ENCODE measurements around the gene ADGRV1.

Gene ADGRV1

DNA sequence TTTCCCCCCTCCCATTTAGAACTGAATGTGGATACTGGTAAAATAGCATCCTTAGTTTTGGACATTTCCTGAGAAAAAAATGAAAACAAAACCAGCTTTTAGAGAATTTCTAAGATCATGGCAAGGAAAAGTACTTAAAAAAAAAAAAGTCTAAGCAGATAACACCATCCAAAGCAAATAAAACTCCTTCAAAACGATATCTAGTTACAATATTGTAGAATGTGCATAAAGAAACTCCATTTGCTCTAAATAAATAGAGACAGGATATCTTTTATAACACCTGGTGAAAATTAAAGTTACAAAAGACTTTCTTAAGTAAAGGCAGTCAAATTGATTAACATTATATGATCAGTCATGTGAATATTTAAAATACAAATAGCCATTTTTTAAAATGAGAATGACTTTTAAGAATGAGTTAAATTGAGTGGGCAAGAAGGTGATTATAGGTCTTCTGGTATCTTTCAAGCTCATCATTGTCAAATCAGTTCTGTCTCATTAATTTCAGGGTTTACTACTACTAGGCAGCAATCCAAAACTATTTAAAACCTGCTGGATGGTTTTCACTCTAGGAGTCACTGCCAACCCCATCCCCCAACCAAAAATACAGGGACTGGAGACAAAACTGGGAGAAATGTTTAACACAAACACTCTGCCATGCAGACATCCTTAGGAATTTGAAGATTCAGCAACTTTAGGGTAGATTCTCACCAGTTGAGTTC lies 382.6 kb downstream of the ADGRV1 start:
- H3K27me3 ChIP-seq (ENCODE audit: control insufficient read depth, insufficient read depth, low read length, poor library complexity, severe bottlenecking), result no peaks in the 10 kb centered on the region
- WGBS, 2 experiments, result no CpG with 5 or more reads among the region's 1 CpG
- H3K4me3 ChIP-seq (ENCODE audit: insufficient read depth, low read depth, low read length), result no peak overlapping the region
- peaks cover 6% of the 10 kb centered on the region for H3K4me1 ChIP-seq (ENCODE audit: control insufficient read depth, insufficient read depth, low read length)
- no peaks in the 10 kb centered on the region for H3K36me3 ChIP-seq (ENCODE audit: control insufficient read depth, insufficient read depth, low read length)
- no peak overlapping the region for H3K27ac ChIP-seq (ENCODE audit: insufficient read depth, low read depth, low read length, poor library complexity, severe bottlenecking)
- H3K9me3 ChIP-seq (ENCODE audit: control insufficient read depth, low read length), result no peaks in the 10 kb centered on the region

GRCh38 chr5:90944116-90944515 lies 385.5 kb downstream of the ADGRV1 start:
- no peaks in the 10 kb centered on the region for H3K36me3 ChIP-seq (ENCODE audit: control insufficient read depth, insufficient read depth, low read length)
- no peak overlapping the region for H3K4me3 ChIP-seq (ENCODE audit: insufficient read depth, low read depth, low read length)
- no peak overlapping the region for H3K27ac ChIP-seq (ENCODE audit: insufficient read depth, low read depth, low read length, poor library complexity, severe bottlenecking)
- no peaks in the 10 kb centered on the region for H3K9me3 ChIP-seq (ENCODE audit: control insufficient read depth, low read length)
- H3K27me3 ChIP-seq (ENCODE audit: control insufficient read depth, insufficient read depth, low read length, poor library complexity, severe bottlenecking), result no peaks in the 10 kb centered on the region
- peaks cover 6% of the 10 kb centered on the region for H3K4me1 ChIP-seq (ENCODE audit: control insufficient read depth, insufficient read depth, low read length)

DNA sequence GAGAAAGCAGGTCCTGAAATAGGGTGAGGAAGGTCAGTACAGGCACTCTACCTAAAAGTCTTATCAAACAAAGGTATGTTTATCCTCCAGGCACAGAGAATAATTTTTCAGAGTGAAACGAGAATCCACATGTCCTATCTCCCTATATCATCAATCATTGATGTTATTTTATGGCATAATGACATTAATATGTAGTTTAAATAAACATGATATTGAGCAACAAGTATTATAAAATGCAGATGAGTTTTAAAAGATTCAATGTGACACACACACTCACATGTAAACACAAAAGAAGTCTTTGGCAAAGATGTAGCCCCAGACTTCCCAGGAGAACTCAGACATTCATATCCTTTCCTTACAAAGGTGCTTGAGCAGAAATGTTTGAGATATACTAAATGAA lies 389.1 kb downstream of the ADGRV1 start:
- Histone ChIP-seq H3K4me3 (ENCODE audit: insufficient read depth, low read depth, low read length) (no peak overlapping the region), H3K27me3 (ENCODE audit: control insufficient read depth, insufficient read depth, low read length, poor library complexity, severe bottlenecking) (no peaks in the 10 kb centered on the region), H3K4me1 (ENCODE audit: control insufficient read depth, insufficient read depth, low read length) (no peaks in the 10 kb centered on the region), H3K9me3 (ENCODE audit: control insufficient read depth, low read length) (no peaks in the 10 kb centered on the region), H3K27ac (ENCODE audit: insufficient read depth, low read depth, low read length, poor library complexity, severe bottlenecking) (no peak overlapping the region), H3K36me3 (ENCODE audit: control insufficient read depth, insufficient read depth, low read length) (no peaks in the 10 kb centered on the region)
- 100% methylated on average over 1 of the region's 1 CpG; no CpG with 5 or more reads in 1 of the 2 experiments for WGBS, 2 experiments

- H3K36me3 ChIP-seq (ENCODE audit: control insufficient read depth, insufficient read depth, low read length), result no peaks in the 10 kb centered on the region
- H3K27me3 ChIP-seq (ENCODE audit: control insufficient read depth, insufficient read depth, low read length, poor library complexity, severe bottlenecking), result no peaks in the 10 kb centered on the region
- WGBS, 2 experiments, result 95% methylated on average over 2 of the region's 2 CpGs; no CpG with 5 or more reads in 1 of the 2 experiments
- H3K4me1 ChIP-seq (ENCODE audit: control insufficient read depth, insufficient read depth, low read length), result no peaks in the 10 kb centered on the region
- H3K9me3 ChIP-seq (ENCODE audit: control insufficient read depth, low read length), result no peaks in the 10 kb centered on the region
- H3K27ac ChIP-seq (ENCODE audit: insufficient read depth, low read depth, low read length, poor library complexity, severe bottlenecking), result no peak overlapping the region
- H3K4me3 ChIP-seq (ENCODE audit: insufficient read depth, low read depth, low read length), result no peak overlapping the region
Observed at GRCh38 chr5:90948969-90949368, 390.4 kb downstream of the ADGRV1 start.

DNA sequence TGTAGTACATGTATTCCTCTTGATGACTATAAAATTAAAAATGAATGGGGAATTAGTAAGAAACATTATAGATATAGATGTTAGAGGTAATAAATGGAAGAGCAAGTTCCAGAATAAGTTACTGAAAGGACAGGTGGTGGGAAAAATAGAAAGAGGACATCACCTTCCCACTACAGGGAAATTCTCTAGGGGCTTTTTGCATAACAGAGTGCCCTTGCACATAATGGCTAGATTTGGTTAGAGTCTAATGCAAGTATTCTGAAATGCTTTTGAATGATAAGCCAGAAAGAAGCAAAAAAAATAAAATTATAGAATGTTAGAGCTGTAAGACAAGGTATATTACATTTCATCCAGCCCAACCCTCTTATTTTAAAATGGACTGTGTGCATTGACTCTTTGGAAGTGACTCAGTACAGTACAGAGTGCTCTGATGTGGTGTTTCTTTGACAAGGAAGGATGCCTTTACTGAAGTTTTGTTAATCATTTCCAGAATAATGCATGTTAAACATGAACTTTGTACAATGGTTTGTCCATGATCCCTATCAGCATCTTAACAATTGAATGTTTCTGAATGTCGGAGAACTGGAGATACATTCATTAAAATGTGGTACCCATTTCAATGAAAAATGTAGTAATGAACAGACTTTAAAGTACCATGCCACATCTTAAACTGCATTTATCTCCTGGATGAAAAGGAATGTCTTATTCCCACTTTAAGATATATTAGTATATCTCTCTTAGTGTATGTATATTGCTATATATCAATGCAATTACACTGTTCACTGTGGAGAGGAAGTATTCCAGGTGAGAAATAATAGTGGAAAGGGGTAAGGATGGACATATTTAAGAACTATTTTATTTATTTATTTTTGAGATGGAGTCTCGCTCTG lies 391.1 kb downstream of the ADGRV1 start:
- Histone ChIP-seq H3K4me3 (ENCODE audit: insufficient read depth, low read depth, low read length) (no peak overlapping the region), H3K27me3 (ENCODE audit: control insufficient read depth, insufficient read depth, low read length, poor library complexity, severe bottlenecking) (no peaks in the 10 kb centered on the region), H3K27ac (ENCODE audit: insufficient read depth, low read depth, low read length, poor library complexity, severe bottlenecking) (no peak overlapping the region), H3K4me1 (ENCODE audit: control insufficient read depth, insufficient read depth, low read length) (no peaks in the 10 kb centered on the region), H3K9me3 (ENCODE audit: control insufficient read depth, low read length) (no peaks in the 10 kb centered on the region), H3K36me3 (ENCODE audit: control insufficient read depth, insufficient read depth, low read length) (no peaks in the 10 kb centered on the region)
- 98 to 100% methylated on average over 2 of the region's 2 CpGs for WGBS, 2 experiments

- no peaks in the 10 kb centered on the region for H3K9me3 ChIP-seq (ENCODE audit: control insufficient read depth, low read length)
- no peak overlapping the region for H3K4me3 ChIP-seq (ENCODE audit: insufficient read depth, low read depth, low read length)
- H3K27me3 ChIP-seq (ENCODE audit: control insufficient read depth, insufficient read depth, low read length, poor library complexity, severe bottlenecking), result no peaks in the 10 kb centered on the region
- no peaks in the 10 kb centered on the region for H3K4me1 ChIP-seq (ENCODE audit: control insufficient read depth, insufficient read depth, low read length)
- 91 to 95% methylated on average over 6 of the region's 6 CpGs for WGBS, 2 experiments
- H3K36me3 ChIP-seq (ENCODE audit: control insufficient read depth, insufficient read depth, low read length), result no peaks in the 10 kb centered on the region
- no peak overlapping the region for H3K27ac ChIP-seq (ENCODE audit: insufficient read depth, low read depth, low read length, poor library complexity, severe bottlenecking)
Observed at GRCh38 chr5:90955001-90955635, 396.5 kb downstream of the ADGRV1 start.

DNA sequence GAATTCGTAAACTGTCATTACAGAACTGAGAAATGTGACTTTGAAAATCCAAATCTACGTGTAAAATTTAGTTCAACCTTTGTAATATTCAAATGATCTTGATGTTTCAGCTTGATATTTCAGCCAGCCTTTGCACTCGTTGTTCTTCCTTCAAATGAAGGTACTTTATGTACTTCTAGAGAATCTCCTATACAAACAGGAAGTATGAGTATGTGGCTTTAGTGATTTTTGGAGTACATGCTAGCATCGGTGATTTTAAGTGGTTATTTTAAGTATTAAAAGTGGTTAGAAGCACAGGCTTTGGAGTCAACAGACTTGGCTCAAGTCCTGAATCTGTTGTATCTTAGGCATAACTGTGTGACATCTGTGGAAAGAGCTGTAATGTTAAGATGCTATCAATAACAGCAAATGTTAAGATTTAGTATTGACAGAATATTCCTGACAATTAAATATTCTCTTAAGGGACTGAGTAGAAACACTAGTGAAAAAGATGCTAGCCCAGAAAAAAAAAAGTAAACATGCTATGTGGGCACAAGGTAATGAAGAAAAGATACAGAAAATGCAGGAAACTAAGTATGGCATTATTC lies 398.0 kb downstream of the ADGRV1 start:
- WGBS, 2 experiments, result 93 to 94% methylated on average over 4 of the region's 4 CpGs
- Histone ChIP-seq H3K36me3 (ENCODE audit: control insufficient read depth, insufficient read depth, low read length) (no peaks in the 10 kb centered on the region), H3K27me3 (ENCODE audit: control insufficient read depth, insufficient read depth, low read length, poor library complexity, severe bottlenecking) (no peaks in the 10 kb centered on the region), H3K4me3 (ENCODE audit: insufficient read depth, low read depth, low read length) (no peak overlapping the region), H3K4me1 (ENCODE audit: control insufficient read depth, insufficient read depth, low read length) (no peaks in the 10 kb centered on the region), H3K9me3 (ENCODE audit: control insufficient read depth, low read length) (no peaks in the 10 kb centered on the region), H3K27ac (ENCODE audit: insufficient read depth, low read depth, low read length, poor library complexity, severe bottlenecking) (no peak overlapping the region)

DNA sequence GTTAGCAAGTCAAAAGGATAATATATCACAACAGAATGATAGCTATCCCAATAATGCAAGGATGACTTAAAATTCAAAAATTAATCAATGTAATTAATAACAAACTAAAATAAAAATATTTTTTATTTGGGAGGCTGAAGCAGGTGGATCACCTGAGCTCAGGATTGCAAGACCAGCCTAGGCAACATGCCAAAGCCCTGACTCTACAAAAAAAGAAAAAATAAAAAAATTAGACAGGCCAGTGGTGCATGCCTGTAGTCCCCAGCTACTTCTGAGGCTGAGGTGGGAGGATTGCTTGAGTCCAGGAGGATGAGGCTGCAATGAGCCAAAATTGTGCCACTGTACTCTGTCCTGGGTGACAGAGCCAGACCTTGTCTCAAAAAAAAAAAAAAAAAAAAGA lies 399.3 kb downstream of the ADGRV1 start:
- Histone ChIP-seq H3K4me3 (ENCODE audit: insufficient read depth, low read depth, low read length) (no peak overlapping the region), H3K9me3 (ENCODE audit: control insufficient read depth, low read length) (no peaks in the 10 kb centered on the region), H3K27me3 (ENCODE audit: control insufficient read depth, insufficient read depth, low read length, poor library complexity, severe bottlenecking) (no peaks in the 10 kb centered on the region), H3K36me3 (ENCODE audit: control insufficient read depth, insufficient read depth, low read length) (no peaks in the 10 kb centered on the region), H3K27ac (ENCODE audit: insufficient read depth, low read depth, low read length, poor library complexity, severe bottlenecking) (no peak overlapping the region), H3K4me1 (ENCODE audit: control insufficient read depth, insufficient read depth, low read length) (no peaks in the 10 kb centered on the region)

GRCh38 chr5:90959262-90959661 lies 400.7 kb downstream of the ADGRV1 start:
- H3K36me3 ChIP-seq (ENCODE audit: control insufficient read depth, insufficient read depth, low read length), result no peaks in the 10 kb centered on the region
- no peak overlapping the region for H3K27ac ChIP-seq (ENCODE audit: insufficient read depth, low read depth, low read length, poor library complexity, severe bottlenecking)
- no peak overlapping the region for H3K4me3 ChIP-seq (ENCODE audit: insufficient read depth, low read depth, low read length)
- no peaks in the 10 kb centered on the region for H3K4me1 ChIP-seq (ENCODE audit: control insufficient read depth, insufficient read depth, low read length)
- H3K27me3 ChIP-seq (ENCODE audit: control insufficient read depth, insufficient read depth, low read length, poor library complexity, severe bottlenecking), result no peaks in the 10 kb centered on the region
- H3K9me3 ChIP-seq (ENCODE audit: control insufficient read depth, low read length), result no peaks in the 10 kb centered on the region

- Histone ChIP-seq H3K27ac (ENCODE audit: insufficient read depth, low read depth, low read length, poor library complexity, severe bottlenecking) (no peak overlapping the region), H3K4me3 (ENCODE audit: insufficient read depth, low read depth, low read length) (no peak overlapping the region)
Observed at GRCh38 chr5:90962481-90962880, 403.9 kb downstream of the ADGRV1 start.

More at GRCh38 chr5:90962481-90962880, 403.9 kb downstream of the ADGRV1 start:
- Histone ChIP-seq H3K4me1 (ENCODE audit: control insufficient read depth, insufficient read depth, low read length) (no peaks in the 10 kb centered on the region), H3K9me3 (ENCODE audit: control insufficient read depth, low read length) (no peaks in the 10 kb centered on the region), H3K36me3 (ENCODE audit: control insufficient read depth, insufficient read depth, low read length) (no peaks in the 10 kb centered on the region), H3K27me3 (ENCODE audit: control insufficient read depth, insufficient read depth, low read length, poor library complexity, severe bottlenecking) (no peaks in the 10 kb centered on the region)

All from ectodermal cell (in vitro differentiated cells).